Breast epithelium (tissue), 3 donors: ENCODE data around the gene GUCY2D.

Source experiments
- POLR2A ChIP-seq: fragments of 450-650 bp; IDR thresholded peaks from one replicate; pipeline ENCODE4 v1.6.1; 2016; ENCODE audit warnings: antibody characterized with exemption, mild to moderate bottlenecking, moderate library complexity
- POLR2AphosphoS5 ChIP-seq, 3 donors: sonication (generic); formaldehyde crosslinking; IDR thresholded peaks; one replicate each; pipeline ENCODE4 v1.6.1; 2017; ENCODE audit warnings: antibody characterized with exemption in 3 of 3
- TF ChIP-seq, protein P1 (sequence below), 3 donors: fragments of 450-650 bp; IDR thresholded peaks; one replicate each; pipeline ENCODE4 v1.5.1; 2016 to 2017; ENCODE audit warnings: antibody characterized with exemption in 3 of 3, mild to moderate bottlenecking in 3 of 3, moderate library complexity in 3 of 3

DNA sequence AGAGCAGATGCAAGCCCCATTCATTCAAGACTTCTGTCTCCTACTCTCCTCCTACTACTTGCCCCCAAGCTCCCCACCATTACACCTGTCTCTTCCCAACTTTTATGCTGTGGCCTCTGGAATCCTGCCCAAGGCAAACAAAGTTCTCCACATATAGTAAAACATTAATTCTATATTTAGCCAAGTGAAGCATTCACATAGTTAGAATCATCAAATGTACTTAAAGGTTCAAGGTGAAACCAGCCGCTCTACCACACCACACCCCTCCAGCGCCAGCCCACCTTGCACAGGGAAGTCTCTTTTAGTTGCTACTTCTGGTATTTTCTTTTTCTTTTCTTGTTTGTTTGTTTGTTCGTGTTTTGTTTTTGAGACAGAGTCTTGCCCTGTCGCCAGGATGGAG lies 25.4 kb upstream of the GUCY2D start:
- TF ChIP-seq POLR2AphosphoS5 (IDR thresholded peaks at IDR 0.05) = no peak
- TF ChIP-seq, protein P1, sequence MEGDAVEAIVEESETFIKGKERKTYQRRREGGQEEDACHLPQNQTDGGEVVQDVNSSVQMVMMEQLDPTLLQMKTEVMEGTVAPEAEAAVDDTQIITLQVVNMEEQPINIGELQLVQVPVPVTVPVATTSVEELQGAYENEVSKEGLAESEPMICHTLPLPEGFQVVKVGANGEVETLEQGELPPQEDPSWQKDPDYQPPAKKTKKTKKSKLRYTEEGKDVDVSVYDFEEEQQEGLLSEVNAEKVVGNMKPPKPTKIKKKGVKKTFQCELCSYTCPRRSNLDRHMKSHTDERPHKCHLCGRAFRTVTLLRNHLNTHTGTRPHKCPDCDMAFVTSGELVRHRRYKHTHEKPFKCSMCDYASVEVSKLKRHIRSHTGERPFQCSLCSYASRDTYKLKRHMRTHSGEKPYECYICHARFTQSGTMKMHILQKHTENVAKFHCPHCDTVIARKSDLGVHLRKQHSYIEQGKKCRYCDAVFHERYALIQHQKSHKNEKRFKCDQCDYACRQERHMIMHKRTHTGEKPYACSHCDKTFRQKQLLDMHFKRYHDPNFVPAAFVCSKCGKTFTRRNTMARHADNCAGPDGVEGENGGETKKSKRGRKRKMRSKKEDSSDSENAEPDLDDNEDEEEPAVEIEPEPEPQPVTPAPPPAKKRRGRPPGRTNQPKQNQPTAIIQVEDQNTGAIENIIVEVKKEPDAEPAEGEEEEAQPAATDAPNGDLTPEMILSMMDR (IDR thresholded peaks at IDR 0.05) = no peak
- no peak for TF ChIP-seq POLR2A
